Measurements from ENCODE around the gene ATP4A. TPM values are rescaled to one million over a fixed set of nuclear protein-coding genes. Genes with fewer than 3 reads are reported as not detected.

ATP4A gene
- total RNA-seq, 3 donors from 2014 or later (not counting 1 experiment from before 2014, with no cell fraction given): not detected

DNA sequence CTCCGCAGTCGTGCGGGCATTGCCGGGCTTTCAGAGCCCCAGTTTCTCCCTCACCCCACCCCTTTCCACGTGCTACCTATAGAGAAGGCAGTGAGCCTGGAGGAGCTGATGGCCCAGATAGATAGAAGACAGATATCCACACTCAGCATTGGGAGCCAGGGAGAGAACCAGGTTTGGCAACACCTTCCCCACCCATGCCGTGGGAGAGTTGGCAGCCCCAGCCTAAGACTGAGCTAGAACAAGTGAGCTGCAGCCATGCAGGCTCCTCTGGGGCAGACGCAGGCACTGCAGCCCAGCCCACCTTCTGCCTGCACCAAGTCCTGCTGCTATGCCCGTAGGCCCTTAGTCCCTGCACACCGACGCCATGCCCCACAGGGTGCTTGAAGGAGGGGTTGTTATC, 62.8 kb downstream of the ATP4A start:
- DNase-seq (no peak), ATAC-seq (no peak)
- Histone ChIP-seq H3K27ac (ENCODE audit: low read length) (no peak overlapping the region), H3K9me3 (ENCODE audit: control insufficient read depth, insufficient read depth, low read length) (no peaks in the 10 kb centered on the region), H3K36me3 (ENCODE audit: control insufficient read depth, insufficient read depth, low read length) (no peaks in the 10 kb centered on the region), H3K4me3 (ENCODE audit: low read length) (no peak overlapping the region), H3K4me1 (ENCODE audit: control insufficient read depth, insufficient read depth, low read length) (no peaks in the 10 kb centered on the region), H3K27me3 (ENCODE audit: control insufficient read depth, insufficient read depth, low read length) (no peaks in the 10 kb centered on the region)
- TF ChIP-seq, protein P1, sequence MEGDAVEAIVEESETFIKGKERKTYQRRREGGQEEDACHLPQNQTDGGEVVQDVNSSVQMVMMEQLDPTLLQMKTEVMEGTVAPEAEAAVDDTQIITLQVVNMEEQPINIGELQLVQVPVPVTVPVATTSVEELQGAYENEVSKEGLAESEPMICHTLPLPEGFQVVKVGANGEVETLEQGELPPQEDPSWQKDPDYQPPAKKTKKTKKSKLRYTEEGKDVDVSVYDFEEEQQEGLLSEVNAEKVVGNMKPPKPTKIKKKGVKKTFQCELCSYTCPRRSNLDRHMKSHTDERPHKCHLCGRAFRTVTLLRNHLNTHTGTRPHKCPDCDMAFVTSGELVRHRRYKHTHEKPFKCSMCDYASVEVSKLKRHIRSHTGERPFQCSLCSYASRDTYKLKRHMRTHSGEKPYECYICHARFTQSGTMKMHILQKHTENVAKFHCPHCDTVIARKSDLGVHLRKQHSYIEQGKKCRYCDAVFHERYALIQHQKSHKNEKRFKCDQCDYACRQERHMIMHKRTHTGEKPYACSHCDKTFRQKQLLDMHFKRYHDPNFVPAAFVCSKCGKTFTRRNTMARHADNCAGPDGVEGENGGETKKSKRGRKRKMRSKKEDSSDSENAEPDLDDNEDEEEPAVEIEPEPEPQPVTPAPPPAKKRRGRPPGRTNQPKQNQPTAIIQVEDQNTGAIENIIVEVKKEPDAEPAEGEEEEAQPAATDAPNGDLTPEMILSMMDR (IDR thresholded peaks at IDR 0.05): no peak
- Mint-ChIP-seq H3K27ac (no peak overlapping the region), H3K4me3 (no peak overlapping the region), H3K36me3 (no peaks in the 10 kb centered on the region), H3K4me1 (peaks cover 0 to under 1% of the 10 kb centered on the region in 2 donors), H3K27me3 (ENCODE audit: low read depth in 2 of 2) (peaks cover 0 to 2% of the 10 kb centered on the region in 2 donors), H3K9me3 (no peaks in the 10 kb centered on the region)
- WGBS (ENCODE audit: insufficient coverage): 88% methylated on average over 7 of the region's 10 CpGs
- intact Hi-C loops (cut with micrococcal nuclease): no loop called here

Other genes with a start within 250 kb of the ATP4A start
- gene CD22, start 234.5 kb downstream of the ATP4A start, total RNA-seq: 1 to 10 TPM; 4.3 to 7.0 (median 6.0) TPM
- gene FFAR1, start 215.8 kb downstream of the ATP4A start, total RNA-seq: under 1 TPM in 2 of 3 donors, not detected in 1; 0.30 to 0.47 TPM
- gene FFAR3, start 205.2 kb downstream of the ATP4A start, total RNA-seq: 1 to 10 TPM in 1 of 3 donors, under 1 TPM in 1, not detected in 1; 0.92 to 2.7 TPM
- gene GPR42, start 192.6 kb downstream of the ATP4A start, total RNA-seq: 1 to 10 TPM in 1 of 3 donors, under 1 TPM in 1, not detected in 1; 0.19 to 1.5 TPM
- 1 to 10 TPM in 2 of 3 donors, under 1 TPM in 1; 0.70 to 8.6 (median 1.6) TPM for gene FFAR2, start 115.4 kb downstream of the ATP4A start, total RNA-seq
- gene KRTDAP, start 73.2 kb downstream of the ATP4A start, total RNA-seq: not detected
- 10 to 100 TPM; 10.7 to 15.3 (median 11.3) TPM for gene DMKN, start 50.0 kb downstream of the ATP4A start, total RNA-seq
- gene SBSN, start 35.3 kb downstream of the ATP4A start, total RNA-seq: not detected
- gene GAPDHS, start 30.2 kb downstream of the ATP4A start, total RNA-seq: not detected
- gene TMEM147, start 18.0 kb downstream of the ATP4A start, total RNA-seq: 10 to 100 TPM; 30.6 to 37.9 (median 31.2) TPM
- not detected for gene PMIS2, start 22.5 kb upstream of the ATP4A start, total RNA-seq
- gene HAUS5, start 49.1 kb upstream of the ATP4A start, total RNA-seq: 10 to 100 TPM; 17.5 to 26.4 (median 21.6) TPM
- gene RBM42, start 65.4 kb upstream of the ATP4A start, total RNA-seq: 10 to 100 TPM; 51.6 to 61.7 (median 58.2) TPM
- 1 to 10 TPM in 1 of 3 donors, under 1 TPM in 2; 0.48 to 2.0 (median 0.87) TPM for gene ETV2, start 78.1 kb upstream of the ATP4A start, total RNA-seq
- 100 to 1,000 TPM; 213 to 247 (median 215) TPM for gene COX6B1, start 84.7 kb upstream of the ATP4A start, total RNA-seq
- not detected for gene UPK1A, start 102.9 kb upstream of the ATP4A start, total RNA-seq
- 1 to 10 TPM in 1 of 3 donors, under 1 TPM in 2; 0.27 to 1.8 (median 0.35) TPM for gene ZBTB32, start 140.9 kb upstream of the ATP4A start, total RNA-seq
- gene KMT2B, start 154.3 kb upstream of the ATP4A start, total RNA-seq: 10 to 100 TPM; 60.8 to 70.9 (median 70.7) TPM
- 10 to 100 TPM; 57.7 to 75.6 (median 69.6) TPM for gene IGFLR1, start 178.8 kb upstream of the ATP4A start, total RNA-seq
- gene U2AF1L4, start 181.8 kb upstream of the ATP4A start, total RNA-seq: 10 to 100 TPM; 63.7 to 78.2 (median 73.0) TPM
- gene PSENEN, start 182.0 kb upstream of the ATP4A start, total RNA-seq: 10 to 100 TPM; 38.5 to 45.0 (median 41.0) TPM
- 10 to 100 TPM; 16.7 to 22.1 (median 18.2) TPM for gene LIN37, start 184.9 kb upstream of the ATP4A start, total RNA-seq
- not detected for gene HSPB6, start 193.4 kb upstream of the ATP4A start, total RNA-seq
- 10 to 100 TPM; 33.1 to 40.2 (median 35.9) TPM for gene PROSER3, start 194.5 kb upstream of the ATP4A start, total RNA-seq
- gene ARHGAP33, start 211.9 kb upstream of the ATP4A start, total RNA-seq: 10 to 100 TPM; 34.4 to 39.3 (median 37.5) TPM
- gene PRODH2, start 249.2 kb upstream of the ATP4A start, total RNA-seq: not detected